Suprapubic skin (tissue), 2 donors: ENCODE measurements around the gene CNOT1.

Experiments
- EP300 ChIP-seq: sonication (generic); formaldehyde crosslinking; IDR thresholded peaks from one replicate; pipeline ENCODE4 v1.6.1; 2017; ENCODE audit warnings: antibody characterized with exemption
- POLR2A ChIP-seq, 2 donors: fragments of 450-650 bp; IDR thresholded peaks; one replicate each; pipeline ENCODE4 v1.6.1; 2017; ENCODE audit warnings: antibody characterized with exemption in 2 of 2, mild to moderate bottlenecking in 2 of 2, moderate library complexity in 2 of 2

- TF ChIP-seq POLR2A (IDR thresholded peaks at IDR 0.05), result no peak
- no peak for TF ChIP-seq EP300
These were observed 156.8 kb downstream of the CNOT1 start for GRCh38 chr16:58472827-58473226.
